Glutamatergic neuron (in vitro differentiated cells): ENCODE measurements around the gene PDCL2. TPM values are rescaled to one million over a fixed set of nuclear protein-coding genes. Genes with fewer than 3 reads are reported as not detected.

Experiments
- DNase-seq: peaks from one replicate; pipeline ENCODE4 v3.0.0; 2022
- H3K27ac Mint-ChIP-seq: one replicate; pipeline ENCODE4 v1.8.0; 2020; ENCODE audit warnings: mild to moderate bottlenecking, mixed read lengths, inconsistent platforms; ENCODE audit not compliant: unreplicated experiment
- H3K27me3 Mint-ChIP-seq: one replicate; pipeline ENCODE4 v1.8.0; 2020; ENCODE audit warnings: mild to moderate bottlenecking, moderate library complexity, mixed read lengths, inconsistent platforms; ENCODE audit not compliant: unreplicated experiment
- H3K36me3 Mint-ChIP-seq: one replicate; pipeline ENCODE4 v1.8.0; 2020; ENCODE audit warnings: mild to moderate bottlenecking, mixed read lengths, inconsistent platforms; ENCODE audit not compliant: unreplicated experiment
- H3K4me1 Mint-ChIP-seq: one replicate; pipeline ENCODE4 v1.8.0; 2020; ENCODE audit warnings: mild to moderate bottlenecking, low read depth, mixed read lengths, inconsistent platforms; ENCODE audit not compliant: unreplicated experiment
- H3K4me3 Mint-ChIP-seq: one replicate; pipeline ENCODE4 v1.8.0; 2020; ENCODE audit warnings: mild to moderate bottlenecking, mixed read lengths, inconsistent platforms; ENCODE audit not compliant: unreplicated experiment
- H3K9me3 Mint-ChIP-seq: one replicate; pipeline ENCODE4 v1.8.0; 2020; ENCODE audit warnings: mild to moderate bottlenecking, moderate library complexity, mixed read lengths, inconsistent platforms; ENCODE audit not compliant: unreplicated experiment
- total RNA-seq: library from RNA; stranded (reverse); fragmentation: NEBNext Ultra II Directional; extraction: Animal tissue kit (Norgen Biotek cat#: 25700); gene quantifications from one replicate; pipeline ENCODE4 v1.2.1, GENCODE V29; 2021; ENCODE audit not compliant: unreplicated experiment
- TF ChIP-seq, protein P1 (sequence below): fragments of 200-600 bp; sonication (generic); IDR thresholded peaks from one replicate; pipeline ENCODE4 v1.5.0; 2021; ENCODE audit not compliant: partially characterized antibody, unreplicated experiment

PDCL2 gene
- total RNA-seq, 1 donor from 2014 or later: not detected

DNA sequence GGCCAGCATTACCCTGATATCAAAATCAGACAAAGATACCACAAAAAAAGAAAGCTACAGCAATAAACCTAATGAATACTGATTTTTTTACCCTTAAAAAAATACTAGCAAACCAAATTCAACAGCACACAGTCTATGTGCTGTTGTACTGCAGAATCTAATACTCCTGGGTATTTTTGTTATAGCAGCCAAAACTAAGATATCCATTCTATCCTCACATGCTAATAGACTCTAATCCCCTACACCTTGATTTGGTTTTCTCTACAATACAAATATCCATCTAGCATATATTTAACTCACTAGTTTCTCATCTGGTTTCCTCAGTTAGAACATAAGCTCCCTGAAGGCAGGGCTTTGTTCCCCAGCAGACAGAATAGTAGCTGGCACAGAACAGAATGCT, 57.7 kb downstream of the PDCL2 start:
- no peaks in the 10 kb centered on the region for H3K4me1 Mint-ChIP-seq
- peaks cover 2% of the 10 kb centered on the region for H3K27me3 Mint-ChIP-seq
- no peak overlapping the region for H3K27ac Mint-ChIP-seq
- TF ChIP-seq, protein P1, sequence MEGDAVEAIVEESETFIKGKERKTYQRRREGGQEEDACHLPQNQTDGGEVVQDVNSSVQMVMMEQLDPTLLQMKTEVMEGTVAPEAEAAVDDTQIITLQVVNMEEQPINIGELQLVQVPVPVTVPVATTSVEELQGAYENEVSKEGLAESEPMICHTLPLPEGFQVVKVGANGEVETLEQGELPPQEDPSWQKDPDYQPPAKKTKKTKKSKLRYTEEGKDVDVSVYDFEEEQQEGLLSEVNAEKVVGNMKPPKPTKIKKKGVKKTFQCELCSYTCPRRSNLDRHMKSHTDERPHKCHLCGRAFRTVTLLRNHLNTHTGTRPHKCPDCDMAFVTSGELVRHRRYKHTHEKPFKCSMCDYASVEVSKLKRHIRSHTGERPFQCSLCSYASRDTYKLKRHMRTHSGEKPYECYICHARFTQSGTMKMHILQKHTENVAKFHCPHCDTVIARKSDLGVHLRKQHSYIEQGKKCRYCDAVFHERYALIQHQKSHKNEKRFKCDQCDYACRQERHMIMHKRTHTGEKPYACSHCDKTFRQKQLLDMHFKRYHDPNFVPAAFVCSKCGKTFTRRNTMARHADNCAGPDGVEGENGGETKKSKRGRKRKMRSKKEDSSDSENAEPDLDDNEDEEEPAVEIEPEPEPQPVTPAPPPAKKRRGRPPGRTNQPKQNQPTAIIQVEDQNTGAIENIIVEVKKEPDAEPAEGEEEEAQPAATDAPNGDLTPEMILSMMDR: no peak
- no peak for DNase-seq
- H3K4me3 Mint-ChIP-seq: no peak overlapping the region
- H3K36me3 Mint-ChIP-seq: peaks cover 33% of the 10 kb centered on the region
- H3K9me3 Mint-ChIP-seq: peaks cover 7% of the 10 kb centered on the region

DNA sequence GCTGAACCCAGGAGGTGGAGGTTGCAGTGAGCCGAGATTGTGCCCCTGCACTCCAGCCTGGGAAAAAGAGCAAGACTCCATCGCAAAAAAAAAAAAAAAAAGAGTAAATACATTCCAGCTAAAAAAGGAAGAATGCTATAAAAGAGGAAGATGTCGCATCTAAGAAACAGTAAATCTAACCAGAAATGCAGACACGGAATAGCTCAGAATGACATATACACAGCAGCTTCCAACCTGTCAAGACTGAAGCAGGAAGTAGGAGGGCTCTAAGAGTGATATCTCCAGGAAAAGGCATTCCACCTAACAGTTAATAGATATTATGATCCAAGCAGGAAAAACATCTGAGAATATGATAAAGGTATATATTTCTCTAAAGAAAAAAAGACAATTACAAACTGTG, 61.4 kb downstream of the PDCL2 start:
- TF ChIP-seq, protein P1: no peak
- no peaks in the 10 kb centered on the region for H3K4me1 Mint-ChIP-seq
- H3K27me3 Mint-ChIP-seq: peaks cover 2% of the 10 kb centered on the region
- DNase-seq: no peak
- peaks cover 7% of the 10 kb centered on the region for H3K9me3 Mint-ChIP-seq
- H3K4me3 Mint-ChIP-seq: no peak overlapping the region
- H3K36me3 Mint-ChIP-seq: peaks cover 27% of the 10 kb centered on the region
- H3K27ac Mint-ChIP-seq: no peak overlapping the region

GRCh38 chr4:55530167-55530566, 61.9 kb downstream of the PDCL2 start:
- TF ChIP-seq, protein P1: no peak
- Mint-ChIP-seq H3K27ac (no peak overlapping the region), H3K4me1 (no peaks in the 10 kb centered on the region), H3K9me3 (peaks cover 7% of the 10 kb centered on the region), H3K36me3 (peaks cover 27% of the 10 kb centered on the region), H3K27me3 (peaks cover 2% of the 10 kb centered on the region), H3K4me3 (no peak overlapping the region)
- DNase-seq: no peak

DNA sequence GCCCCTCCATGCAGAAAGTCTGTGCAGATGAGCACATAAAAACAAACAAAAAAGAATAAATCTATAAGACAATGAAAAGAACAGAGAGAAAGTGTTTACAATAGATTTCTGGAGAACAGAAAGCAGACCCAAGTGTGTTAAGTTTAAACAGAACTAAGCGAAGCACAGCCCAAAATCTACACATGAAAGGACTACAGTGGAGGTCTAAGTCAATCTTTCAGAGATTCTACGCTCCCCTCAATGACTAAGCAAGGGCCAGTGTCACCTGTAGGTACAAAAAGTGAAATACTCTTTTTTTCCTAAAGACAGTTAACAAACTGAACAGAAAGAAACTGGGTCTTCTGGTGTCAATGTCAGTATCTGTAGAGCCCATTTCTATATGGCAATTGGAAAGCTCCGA, 63.6 kb downstream of the PDCL2 start:
- Mint-ChIP-seq H3K27me3 (no peaks in the 10 kb centered on the region), H3K4me1 (no peaks in the 10 kb centered on the region), H3K9me3 (peaks cover 7% of the 10 kb centered on the region), H3K27ac (no peak overlapping the region), H3K4me3 (no peak overlapping the region), H3K36me3 (peaks cover 21% of the 10 kb centered on the region)
- DNase-seq: no peak
- TF ChIP-seq, protein P1: no peak

DNA sequence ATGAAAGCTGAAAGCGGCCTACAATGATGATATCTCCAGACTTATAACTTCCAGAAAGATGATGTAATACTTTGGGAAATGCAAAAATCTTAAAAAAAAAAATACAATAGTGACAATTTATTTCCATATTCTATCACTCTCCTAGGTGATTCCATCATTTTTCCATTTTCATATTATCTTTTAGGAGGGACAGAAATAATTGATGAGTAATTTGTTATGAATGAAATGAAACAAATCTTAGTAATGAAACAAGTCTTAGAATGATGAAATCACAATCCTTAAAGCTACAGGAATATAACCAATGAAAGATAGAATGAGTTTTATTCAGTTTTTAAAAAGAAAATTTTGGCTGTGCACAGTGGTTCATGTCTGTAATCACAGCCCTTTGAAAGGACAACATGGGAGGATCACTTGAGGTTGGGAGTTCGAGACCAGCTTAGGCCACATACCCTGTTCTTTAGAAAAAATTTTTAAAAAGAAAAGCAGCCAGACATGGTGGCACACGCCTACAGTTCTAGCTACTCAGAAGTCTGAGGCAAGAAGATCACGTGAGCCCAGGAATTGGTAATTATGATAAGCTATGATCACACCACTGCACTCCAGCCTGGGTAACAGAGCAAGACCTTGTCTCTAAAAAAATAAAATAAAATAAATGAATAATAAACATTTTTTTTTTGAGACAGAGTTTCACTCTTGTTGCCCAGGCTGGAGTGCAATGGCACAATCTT, 67.0 kb downstream of the PDCL2 start:
- Mint-ChIP-seq H3K36me3 (peaks cover 4% of the 10 kb centered on the region), H3K4me1 (no peaks in the 10 kb centered on the region), H3K4me3 (no peak overlapping the region), H3K9me3 (no peaks in the 10 kb centered on the region), H3K27ac (no peak overlapping the region), H3K27me3 (peaks cover 2% of the 10 kb centered on the region)
- DNase-seq: no peak
- TF ChIP-seq, protein P1: no peak
